Hypothalamus (tissue), 51 donors: Measurements from ENCODE around the gene TENT4A.
"Not testable (repeated sequence)": the region's sequence is repeated elsewhere in the genome, so short reads cannot be mapped to it uniquely, and the experiment has no call there.

Experiments used
- DNase-seq, 51 donors: peaks; one replicate each; lab custom pipeline; 2025; lab: John Stamatoyannopoulos, UW

Gene TENT4A

DNA sequence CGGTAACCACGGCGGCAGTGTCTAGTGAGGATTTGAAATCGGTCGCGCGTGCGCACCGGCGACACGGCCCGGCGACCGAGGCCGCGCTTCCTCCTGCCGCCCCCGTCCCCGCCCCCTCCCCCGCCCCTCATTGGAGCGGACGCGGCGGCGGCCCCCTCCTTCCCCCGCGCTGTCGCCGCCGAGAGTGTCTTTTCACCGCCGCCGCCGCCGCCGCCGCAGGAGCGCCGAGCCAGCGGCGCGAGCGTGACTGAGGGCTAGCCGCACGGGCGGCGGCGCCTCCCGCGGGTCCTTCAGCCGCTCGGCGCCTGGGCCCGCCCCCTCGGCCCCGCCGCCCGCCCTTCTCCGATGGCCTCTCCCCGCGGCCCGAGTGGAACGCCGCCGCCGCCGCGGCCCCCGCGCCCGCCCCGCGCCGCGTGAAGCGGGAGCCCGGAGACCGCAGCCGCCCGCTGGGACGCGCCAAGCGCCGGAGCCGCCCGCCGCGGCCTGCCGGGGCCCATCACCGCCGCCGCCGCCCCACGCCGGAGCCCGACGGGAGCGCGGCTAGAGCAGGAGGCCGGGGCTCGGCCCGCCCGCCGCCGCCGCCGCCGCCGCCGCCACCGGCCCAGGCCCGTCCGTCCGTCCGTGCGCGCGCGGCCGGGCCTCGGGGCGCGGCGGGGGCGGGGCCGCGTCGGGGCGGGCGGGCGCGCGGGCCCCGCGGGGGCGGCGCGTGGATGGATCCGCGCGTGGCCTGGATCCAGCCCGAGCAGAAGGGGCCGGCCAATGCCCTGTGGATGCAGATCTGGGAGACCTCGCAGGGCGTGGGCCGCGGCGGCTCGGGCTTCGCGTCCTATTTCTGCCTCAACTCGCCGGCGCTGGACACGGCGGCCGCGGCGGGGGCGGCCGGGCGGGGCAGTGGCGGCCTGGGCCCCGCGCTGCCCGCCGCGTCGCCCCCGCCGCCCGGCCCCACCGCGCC, at the start of gene TENT4A:
Gene TENT4A, plus strand, starts transcription at position 159 of the 952 bp plus-strand sequence. Its CDS starts 552 bp downstream, at position 711.
- DNase-seq: peak in 11 of 51 donors; percentile 12 to 82 (median 38)

DNA sequence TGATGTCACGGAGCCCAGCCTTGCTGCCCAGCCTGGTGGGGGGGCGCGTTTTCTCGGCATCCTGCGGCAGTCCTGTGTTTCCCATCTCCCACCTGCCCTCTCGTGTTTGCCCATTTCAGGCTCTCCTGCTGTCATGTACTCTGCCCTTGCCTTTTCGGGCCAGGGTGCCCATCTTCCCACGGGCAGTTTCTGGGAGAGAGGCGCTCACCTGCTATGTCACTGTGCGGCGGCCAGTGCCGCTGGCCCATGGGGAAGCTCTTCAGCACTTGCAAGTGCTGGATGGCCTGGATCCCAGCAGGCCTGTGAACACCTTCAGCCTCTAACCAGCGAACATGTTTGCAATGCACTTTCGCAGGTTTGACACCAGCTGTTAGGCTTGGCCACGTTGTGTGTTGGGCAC, 46.5 kb upstream of the TENT4A start:
- no peak for DNase-seq

DNA sequence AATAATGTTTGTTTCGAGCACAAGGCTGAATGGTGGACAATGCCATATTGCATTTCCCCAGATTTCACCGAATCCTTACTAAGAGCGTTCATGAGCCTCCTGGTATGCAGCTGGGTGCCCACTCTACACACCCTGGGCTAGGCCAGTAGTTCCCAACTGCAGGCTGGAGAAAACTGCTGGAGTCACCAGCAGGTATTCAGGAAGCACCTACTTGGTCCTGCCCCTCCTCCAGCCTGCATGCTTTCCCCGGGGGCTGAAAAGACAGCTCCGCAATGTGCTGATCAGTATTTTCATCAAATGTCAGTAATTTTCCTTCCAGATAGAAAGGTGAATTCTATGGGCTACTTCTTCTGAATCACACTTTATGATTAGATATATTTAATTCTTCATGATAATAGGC, 45.6 kb upstream of the TENT4A start:
- no peak for DNase-seq

DNA sequence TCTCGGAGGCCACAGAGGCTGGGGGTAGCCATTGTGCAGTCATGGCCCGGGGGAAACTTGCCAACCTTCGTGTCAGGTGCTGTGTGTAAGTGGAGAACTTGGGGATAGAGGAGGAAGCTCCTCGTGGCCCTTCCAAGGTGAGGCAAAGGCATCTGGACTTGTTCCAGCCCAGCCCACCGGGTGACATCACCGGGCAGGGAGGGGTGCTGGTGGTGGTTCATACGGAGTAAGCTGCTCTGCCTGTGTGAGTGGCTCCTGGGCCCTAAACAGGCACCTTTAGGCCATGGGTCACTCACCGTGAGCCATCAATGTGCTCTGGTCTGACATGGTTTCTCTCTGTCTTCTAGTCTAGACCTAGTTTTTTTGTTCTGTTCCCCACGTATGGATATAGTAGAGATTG, 44.5 kb upstream of the TENT4A start:
- DNase-seq: not testable (repeated sequence)

DNA sequence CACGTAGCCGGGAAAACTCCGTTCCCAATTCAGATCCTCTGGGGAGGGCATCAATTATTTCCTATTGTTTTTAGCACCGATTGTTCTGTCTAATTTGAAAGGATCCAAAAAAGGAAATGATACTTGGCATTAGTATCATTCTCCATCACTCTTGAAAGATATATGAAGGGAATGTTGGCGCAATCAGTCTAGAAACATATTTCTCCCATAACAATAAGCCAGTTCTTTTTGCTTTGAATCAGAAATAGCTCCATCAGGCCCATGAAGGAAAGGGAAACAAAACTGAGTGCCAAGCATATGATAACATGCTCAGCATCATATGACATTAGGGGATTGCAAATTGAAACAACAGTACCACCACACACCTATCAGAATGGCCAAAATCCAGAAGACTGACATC, 40.2 kb upstream of the TENT4A start:
- DNase-seq: no peak

DNA sequence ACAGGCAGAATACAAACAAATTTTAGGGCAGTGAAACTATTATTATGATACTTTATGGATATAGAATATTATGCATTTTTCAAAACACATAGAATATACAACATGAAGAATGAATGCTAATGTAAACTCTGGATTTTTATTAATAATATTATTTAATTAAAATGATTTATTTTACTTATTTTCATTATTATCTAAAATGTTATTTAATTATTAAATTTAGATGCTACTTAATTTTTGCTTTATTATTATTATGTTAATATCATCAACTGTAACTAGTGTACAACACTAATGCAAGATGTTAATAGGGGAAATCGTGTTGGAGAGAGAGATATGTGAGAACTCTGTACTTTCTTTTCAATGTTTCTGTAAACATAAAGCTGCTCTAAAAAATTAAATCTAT, 39.3 kb upstream of the TENT4A start:
- no peak for DNase-seq

DNA sequence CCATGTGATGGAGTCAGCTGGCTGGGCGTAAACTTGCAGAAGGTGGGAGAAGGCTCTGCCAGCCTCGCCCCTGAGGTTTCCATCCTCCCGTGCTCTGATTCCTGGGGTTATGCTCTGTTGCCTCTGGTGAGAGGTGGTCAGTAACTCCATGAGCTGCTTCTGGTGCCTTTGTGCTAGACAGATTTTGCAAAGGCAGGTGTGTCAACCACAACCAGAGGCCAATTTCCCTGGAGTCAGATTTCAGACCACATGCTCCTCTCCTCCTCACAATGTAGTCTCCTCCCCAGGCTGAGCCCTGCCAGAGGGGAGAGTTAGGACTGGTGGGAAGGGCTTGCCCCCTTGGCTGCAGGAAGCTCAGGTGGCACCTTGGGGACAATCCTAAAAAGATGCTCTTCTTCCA, 38.8 kb upstream of the TENT4A start:
- no peak for DNase-seq

DNA sequence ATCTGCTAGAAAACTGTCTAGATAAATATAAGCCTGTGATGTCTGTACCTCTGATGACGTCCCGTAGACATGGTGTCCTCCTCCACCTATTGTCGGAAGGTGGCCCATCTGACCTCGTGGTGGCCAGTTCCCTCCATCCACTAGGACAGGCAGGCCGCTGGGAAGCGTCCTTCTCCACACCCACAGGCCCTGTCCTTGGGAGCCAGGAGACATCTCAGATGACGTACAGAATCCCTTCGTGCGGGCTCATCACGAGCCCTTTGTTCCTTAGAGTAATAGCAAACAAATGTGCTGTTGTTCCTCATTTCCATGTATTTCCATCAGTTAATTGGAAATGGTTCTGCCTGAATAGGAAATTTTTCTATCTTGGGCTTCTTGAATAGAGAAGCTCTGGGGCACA, 38.3 kb upstream of the TENT4A start:
- DNase-seq: no peak

DNA sequence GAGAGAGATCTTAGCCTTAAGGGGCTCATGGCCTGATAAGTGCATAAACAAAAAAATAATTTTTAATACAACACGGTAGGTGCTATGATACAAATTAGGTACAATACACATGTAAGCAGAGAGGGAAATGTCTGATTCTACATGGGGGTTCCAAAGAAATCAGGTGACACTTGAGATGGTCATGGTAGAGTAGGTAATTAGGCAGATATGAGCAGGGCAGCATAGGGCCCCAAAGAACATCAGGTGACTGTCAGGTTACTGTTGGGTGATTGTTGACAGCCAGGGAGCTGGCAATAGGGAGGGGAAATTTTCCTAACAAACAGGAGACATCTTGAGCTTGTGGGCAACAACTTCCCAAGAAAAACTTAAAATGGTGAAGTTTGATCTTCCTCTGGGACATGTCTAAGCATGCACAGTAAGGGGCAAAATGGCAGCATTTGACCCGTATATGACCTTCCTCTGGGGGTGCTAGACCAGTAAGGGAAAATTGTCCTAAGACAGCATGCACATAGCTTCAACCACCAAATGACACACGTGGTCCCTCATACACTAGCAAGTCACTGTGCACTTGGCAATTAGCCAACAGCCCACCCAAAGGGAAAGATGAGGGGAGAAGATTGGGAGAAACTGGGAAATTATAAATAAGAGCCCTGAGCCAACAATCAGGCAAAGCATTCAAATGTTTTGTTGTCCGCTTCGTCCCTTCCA, 37.3 kb upstream of the TENT4A start:
- DNase-seq: no peak

DNA sequence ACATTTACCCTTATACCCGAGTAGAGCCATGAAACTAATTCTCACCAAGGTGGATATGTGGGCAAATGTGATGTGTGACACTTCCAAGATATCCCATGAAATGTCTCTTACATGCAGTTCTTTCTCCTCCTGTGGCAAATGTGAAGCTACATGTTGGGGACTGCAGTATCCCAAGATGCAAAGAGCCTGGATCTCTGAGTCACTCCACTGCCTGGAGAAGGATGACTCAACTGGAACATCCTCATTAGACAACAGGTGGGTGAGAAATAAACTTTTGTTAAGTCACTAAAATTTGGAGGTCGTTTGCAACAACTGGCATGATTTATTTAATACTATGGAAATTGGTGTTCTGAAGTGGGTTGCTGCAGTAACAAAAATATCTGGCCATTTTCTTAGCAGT, 36.5 kb upstream of the TENT4A start:
- DNase-seq: peak in 1 of 51 donors; percentile 22

DNA sequence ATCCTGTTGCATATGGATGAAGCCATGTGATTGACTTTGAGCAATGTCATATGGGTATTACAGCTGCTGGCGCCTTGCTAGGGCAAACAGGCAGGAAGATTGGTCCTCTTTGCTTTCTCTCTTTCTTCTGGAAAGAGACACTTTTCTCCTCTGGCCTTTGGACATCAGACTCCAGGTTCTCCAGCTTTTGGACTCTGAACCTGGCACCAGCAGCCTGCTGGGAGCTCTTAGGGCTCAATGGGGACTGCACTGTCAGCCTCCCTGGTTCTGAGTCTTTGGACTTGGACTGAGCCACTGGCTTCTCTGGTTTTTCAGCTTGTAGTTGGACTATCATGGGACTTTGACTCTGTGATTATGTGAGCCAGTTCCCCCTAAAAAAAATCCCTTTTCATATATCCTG, 34.8 kb upstream of the TENT4A start:
- no peak for DNase-seq

DNA sequence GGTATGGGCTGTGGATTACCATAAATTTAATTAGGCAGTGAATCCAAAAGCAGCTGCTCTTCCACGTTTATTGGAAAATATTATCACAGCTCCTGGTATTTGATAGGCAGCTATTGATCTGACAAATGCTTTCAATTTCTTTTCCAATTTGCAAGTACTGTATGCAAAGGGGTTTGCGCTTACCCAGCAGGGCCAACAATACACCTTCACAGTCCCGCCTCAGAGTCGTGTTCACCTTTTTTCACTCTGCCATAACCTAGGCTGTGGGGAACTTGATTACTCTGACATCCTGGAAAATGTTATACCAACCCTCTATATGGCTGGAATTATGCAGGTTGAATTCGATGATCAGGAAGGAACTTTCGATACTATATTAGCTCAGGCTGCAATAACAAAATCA, 32.3 kb upstream of the TENT4A start:
- no peak for DNase-seq

DNA sequence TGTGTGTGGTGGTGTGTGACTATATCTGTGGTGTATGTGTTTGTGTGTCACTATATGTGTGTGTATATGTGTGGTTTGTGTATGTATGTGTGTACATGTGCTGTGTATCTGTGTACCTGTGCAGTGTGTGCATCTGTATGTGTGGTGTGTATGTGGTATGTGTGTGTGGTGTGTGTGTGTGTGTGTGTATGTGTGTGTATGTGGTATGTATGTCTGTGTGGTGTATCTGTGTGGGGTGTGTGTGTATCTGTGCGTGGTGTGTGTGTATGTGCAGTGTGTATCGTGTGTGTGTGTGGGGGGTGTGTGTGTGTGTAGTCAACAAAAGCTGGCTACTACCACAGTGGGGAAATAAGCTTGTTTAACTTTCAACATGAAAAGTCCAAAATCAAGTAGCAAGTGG, 31.6 kb upstream of the TENT4A start:
- no peak for DNase-seq

DNA sequence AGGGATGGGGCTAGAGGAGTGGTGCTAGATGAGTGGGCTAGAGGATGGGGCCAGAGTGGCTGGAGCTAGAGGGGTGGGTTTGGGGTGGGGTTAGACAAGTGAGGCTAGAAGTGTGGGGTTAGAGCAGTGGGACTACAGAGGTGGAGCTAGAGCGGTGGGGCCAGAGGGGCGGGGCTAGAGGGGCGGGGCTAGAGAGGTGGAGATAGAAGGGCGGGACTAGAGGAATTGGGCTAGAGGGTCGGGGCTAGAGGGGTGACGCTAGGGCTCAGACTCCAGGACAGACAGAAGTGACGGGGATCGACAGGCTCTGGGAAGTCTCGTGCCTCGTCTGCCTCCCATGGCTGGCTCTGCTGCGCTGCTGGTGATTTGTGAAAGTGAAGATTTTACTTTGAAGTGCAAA, 31.0 kb upstream of the TENT4A start:
- DNase-seq: no peak

DNA sequence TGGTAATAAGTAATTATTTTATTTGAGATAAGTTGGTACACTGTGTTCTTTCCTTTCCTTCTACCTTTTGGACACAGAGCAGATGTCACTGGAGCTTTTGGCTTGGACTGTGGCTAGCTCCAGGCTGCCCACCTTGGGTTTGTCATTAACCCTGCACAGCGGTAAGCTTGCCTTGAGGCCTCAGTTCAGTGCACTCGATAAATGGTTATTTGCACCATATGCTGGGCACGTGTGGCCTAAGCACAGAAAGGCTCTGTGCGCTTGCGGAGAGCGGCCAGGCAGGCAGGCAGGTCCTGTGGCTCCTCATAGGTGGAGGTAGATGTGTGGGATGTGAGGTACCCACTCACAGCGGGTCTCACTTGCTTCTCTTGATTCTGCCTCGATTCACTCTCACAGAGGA, 30.0 kb upstream of the TENT4A start:
- no peak for DNase-seq

DNA sequence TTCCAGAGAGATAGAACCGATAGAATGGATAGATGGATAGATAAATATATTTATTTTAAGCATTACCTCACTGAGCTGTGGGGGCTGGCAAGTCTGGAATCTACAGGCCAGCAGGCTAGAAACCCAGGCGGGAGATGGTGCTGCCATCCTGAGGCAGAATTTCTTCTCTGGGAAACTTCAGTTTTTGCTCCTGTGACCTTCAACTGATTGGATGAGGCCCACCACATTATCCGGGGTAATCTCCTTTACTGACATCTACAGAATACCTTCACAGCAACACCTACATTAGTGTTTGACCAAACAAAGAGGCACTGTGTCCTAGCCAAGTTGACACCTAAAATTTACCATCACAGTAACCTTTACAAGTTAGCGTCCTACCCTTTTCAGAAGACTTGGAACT, 29.2 kb upstream of the TENT4A start:
- DNase-seq: no peak

DNA sequence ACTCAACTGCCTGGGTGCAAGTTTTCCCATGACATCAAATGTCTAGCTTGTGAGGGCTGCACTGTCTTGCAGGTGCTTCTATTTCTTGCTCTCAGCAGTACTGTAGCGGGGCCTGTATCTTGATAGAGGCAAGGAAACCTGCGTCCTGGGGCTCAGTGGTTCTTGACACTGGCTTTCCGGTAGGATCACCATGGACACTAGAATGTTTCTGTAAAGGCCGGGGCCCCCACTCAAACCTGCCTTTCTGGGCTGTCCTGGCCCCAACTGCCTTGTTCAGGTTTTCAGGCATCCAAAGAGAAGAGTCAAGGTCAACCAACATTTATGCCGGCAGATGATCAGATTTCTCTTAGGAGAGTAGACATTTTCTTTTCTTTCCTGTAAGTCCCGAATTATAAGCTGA, 26.7 kb upstream of the TENT4A start:
- DNase-seq: no peak

DNA sequence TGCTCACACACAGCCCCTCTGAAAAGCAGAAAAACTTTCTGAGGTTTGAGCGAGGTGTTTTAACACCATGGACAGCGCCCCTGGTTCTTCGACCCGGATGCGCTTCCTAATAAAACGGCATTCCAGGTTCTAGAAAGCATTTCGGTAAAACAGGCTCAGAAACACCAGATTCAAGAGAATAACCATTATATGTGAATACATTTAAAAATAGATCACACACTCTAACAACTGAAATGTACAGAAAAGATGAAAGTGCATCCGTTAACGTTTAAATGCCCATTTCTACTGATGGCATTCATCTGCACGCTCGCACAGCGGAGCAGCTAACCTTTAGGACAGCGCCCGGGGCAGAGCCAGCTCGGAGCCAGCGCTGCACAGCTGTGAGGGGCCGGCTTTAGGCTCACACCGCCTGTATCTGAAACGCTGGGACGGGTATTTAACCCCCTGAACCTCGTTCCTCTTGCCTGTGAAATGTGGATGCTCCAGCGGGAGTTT, 26.3 kb upstream of the TENT4A start:
- DNase-seq: no peak

DNA sequence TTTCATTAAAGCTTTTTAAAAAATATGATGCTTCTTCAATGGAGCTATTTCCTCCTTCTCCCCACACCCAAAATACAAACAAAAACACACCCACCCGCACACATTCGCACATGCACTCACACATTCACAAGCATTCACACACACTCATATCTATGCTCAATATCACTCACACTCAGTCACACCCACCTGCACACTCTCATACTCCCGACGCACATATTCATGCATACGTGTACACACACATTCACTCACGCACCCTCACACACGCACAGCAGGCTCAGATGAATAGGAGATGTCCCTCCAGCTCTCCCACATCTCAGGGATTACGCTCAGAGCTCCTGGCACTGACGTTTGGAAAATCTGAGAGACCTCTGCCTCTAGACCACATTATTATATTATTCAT, 25.7 kb upstream of the TENT4A start:
- DNase-seq: no peak

DNA sequence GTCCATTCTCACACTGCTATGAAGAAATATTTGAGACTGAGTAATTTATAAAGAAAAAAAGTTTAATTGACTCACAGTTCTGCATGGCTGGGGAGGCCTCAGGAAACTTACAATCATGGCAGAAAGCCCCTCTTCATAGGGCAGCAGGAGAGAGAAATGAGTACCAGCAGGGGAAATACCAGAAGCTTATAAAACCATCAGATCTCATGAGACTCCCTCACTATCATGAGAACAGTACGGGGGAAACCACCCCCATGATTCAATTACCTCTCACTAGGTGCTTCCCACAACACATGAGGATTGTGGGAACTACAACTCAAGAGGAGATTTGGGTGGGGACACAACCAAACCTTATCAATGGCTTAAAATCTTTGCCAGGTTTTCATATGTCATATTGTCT, 20.3 kb upstream of the TENT4A start:
- no peak for DNase-seq

DNA sequence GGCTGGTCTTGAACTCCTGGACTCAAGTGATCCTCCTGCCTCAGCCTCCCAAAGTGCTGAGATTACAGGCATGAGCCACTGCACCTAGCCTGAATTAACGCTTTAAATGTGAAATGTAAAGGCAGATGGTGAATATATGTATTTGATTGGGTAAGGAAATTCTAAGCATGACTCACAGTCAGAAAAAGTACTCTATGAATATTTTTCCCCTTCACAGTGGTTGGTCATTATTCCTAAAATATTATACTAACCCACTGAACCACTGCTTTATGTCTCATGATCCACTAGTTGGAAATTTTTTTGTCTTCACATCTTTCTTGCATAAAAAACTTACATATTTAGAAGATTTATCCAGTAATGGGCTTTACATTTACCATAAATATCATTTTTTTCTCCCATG, 14.5 kb upstream of the TENT4A start:
- no peak for DNase-seq

DNA sequence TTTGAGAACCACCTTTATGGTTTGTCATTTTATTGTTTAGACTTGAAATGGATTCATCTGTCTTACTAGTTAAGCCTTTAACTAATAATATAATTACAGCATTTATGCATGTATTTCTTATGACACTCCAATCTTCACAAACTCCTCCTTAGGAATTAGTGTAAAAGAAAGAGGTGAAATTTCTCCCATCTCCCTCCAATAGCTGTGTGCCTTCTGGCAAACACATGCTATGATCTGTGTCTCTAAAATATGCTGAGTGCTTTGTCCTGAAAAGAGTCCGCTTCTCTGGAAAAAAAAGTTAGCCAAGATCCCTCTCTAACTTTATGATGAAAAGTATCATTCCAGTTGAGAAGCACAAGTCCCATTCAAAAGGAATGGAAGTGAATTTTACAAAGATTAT, 13.9 kb upstream of the TENT4A start:
- no peak for DNase-seq
